ENCODE measurements around the gene JARID2.

GRCh38 chr6:15474196-15474595 lies 228.3 kb downstream of the JARID2 start:
- TF ChIP-seq, protein P1, sequence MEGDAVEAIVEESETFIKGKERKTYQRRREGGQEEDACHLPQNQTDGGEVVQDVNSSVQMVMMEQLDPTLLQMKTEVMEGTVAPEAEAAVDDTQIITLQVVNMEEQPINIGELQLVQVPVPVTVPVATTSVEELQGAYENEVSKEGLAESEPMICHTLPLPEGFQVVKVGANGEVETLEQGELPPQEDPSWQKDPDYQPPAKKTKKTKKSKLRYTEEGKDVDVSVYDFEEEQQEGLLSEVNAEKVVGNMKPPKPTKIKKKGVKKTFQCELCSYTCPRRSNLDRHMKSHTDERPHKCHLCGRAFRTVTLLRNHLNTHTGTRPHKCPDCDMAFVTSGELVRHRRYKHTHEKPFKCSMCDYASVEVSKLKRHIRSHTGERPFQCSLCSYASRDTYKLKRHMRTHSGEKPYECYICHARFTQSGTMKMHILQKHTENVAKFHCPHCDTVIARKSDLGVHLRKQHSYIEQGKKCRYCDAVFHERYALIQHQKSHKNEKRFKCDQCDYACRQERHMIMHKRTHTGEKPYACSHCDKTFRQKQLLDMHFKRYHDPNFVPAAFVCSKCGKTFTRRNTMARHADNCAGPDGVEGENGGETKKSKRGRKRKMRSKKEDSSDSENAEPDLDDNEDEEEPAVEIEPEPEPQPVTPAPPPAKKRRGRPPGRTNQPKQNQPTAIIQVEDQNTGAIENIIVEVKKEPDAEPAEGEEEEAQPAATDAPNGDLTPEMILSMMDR (IDR thresholded peaks at IDR 0.05; ENCODE audit: low read length): no peak
- TF ChIP-seq EZH2 (IDR thresholded peaks at IDR 0.05; ENCODE audit: borderline replicate concordance, low read length): no peak

Measured in OCI-LY1 (cell line).